GM18502 (cell line): ENCODE results near the gene PUDP.
A peak's percentile ranks its signal among the peaks of the same experiment; 100 is the strongest.

ENCODE experiments used
- ATAC-seq: cut with Tn5 transposase; IDR thresholded peaks from one replicate; pipeline ENCODE4 v1.9.1; 2021; ENCODE audit warnings: mild to moderate bottlenecking; ENCODE audit not compliant: unreplicated experiment, poor library complexity

Gene PUDP

DNA sequence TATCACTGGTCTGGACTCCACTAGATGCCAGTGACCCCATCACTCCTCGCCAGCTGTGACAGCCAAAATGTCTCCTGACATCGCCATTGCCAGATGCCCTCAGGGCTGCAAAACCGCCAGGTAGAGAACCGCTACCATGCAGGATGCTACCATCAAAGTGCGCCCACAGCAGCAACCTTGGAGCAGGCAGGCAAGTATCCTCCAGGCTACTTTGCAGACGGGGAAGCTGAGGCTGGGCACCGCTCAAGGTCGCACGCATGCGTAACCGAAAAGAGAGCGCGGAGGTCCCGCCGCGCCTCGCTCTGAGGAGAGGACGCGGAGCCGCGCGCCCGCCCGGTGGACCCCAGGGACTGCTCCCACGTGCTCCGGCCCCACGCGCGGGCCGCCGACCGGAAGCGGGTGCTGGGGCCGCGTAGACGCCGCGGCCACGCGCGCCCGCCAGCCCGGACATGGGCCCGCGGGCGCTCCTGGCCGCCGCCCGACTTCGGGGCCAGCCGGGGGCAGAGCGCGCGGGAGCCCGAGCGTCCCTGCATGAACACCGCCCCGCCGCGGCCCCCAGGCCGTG is 458 bp downstream of the PUDP start, which contains the start of gene STS:
Gene STS (plus strand): TSS at position 300 of the 565 bp plus-strand sequence. CDS start 105,488 bp downstream, outside the sequence.
- ATAC-seq: peak; percentile 48

DNA sequence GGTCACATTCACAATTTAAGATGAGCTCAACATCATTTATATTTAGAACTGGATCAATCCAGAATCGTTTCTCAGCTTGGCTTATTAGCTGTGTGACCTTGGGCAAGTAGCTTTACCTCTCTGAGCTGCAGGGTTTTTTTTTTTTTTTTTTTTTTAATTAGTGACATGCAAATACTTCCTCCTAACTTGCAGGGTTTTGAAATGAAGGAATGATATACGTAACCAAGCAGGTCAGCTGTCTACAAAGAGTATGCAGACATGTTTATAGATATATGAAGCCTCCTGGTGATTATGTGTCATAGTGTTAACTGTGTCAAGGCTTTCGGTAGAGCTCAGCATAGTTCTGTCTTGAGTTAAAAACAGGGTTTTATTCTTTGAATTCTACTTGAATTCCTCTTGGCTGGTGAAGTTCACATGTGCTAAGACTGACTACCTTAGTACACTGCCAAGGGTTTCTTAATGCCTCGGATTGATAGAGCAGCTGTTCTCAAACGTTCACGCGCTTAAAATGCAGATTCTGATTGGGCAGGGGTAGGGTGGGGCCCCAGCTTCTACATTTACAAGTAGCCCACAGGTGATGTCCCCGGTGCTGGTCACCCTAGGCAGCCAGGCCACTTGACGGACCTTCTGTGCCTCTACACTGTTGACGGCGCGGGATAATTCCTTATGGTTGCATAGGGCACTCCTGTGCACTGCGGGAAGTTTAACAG is 1.1 kb downstream of the PUDP start:
- peak; percentile 15 for ATAC-seq

DNA sequence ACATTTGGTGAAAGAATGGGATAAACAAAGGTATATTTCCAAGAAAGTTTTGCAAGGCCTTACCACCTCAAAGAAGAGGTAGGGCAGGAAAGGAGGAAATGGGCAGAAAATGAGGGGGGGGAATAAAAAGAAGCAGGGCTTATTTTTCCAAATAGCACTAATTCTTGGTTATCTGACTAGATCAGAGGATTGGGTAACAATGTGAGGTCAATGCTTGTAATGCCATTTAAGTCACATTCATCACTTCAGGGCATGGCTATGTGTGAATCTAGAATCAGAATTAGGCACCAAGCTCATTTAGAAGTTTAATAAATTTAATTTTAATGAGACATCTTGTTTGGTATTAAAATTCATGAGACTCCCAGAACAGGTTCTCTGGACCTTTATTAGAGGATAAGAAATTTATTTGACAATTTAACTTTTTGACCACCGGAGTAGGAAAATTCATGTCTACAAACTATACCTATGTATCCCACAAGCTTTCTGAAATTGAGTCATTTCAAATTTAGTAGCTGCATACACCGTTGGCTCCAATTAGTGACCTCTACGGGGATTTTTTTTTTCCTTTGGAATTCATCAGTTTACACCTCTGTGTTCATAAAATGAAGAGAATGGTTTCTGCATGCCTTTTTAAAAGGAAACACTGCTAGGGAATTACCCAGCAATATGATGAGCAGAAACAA is 1.8 kb downstream of the PUDP start:
- no peak for ATAC-seq

- ATAC-seq: no peak
These were observed 2.5 kb downstream of the PUDP start for GRCh38 chrX:7145454-7145853.

GRCh38 chrX:7143941-7144525 is 3.9 kb downstream of the PUDP start:
- no peak for ATAC-seq

GRCh38 chrX:7143076-7143475 is 4.9 kb downstream of the PUDP start:
- no peak for ATAC-seq

- no peak for ATAC-seq
These were observed 8.5 kb downstream of the PUDP start for GRCh38 chrX:7139202-7140081.

GRCh38 chrX:7134981-7135380 is 13.0 kb downstream of the PUDP start:
- ATAC-seq: no peak

DNA sequence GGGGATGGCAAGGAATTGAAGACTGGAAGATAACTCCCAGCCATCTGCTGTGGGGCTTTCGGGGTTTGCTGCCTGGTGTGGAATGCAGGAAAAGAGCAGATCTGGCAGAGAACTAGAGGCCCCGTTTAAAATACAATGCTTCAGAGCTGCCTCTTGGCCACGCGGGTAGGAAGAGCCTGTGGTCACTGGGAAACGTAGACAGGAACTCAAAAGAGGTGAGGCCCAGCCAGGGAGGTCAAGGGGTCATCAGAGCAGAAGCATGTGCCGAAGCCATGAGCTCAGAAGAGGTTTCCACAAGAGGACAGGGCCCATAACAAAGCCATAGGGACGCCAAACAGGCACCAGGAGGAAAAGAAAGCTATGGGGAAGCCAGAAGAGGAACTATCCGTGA is 14.9 kb downstream of the PUDP start:
- ATAC-seq: peak; percentile 5

GRCh38 chrX:7132335-7133049 is 15.5 kb downstream of the PUDP start:
- ATAC-seq: peak; percentile 86

DNA sequence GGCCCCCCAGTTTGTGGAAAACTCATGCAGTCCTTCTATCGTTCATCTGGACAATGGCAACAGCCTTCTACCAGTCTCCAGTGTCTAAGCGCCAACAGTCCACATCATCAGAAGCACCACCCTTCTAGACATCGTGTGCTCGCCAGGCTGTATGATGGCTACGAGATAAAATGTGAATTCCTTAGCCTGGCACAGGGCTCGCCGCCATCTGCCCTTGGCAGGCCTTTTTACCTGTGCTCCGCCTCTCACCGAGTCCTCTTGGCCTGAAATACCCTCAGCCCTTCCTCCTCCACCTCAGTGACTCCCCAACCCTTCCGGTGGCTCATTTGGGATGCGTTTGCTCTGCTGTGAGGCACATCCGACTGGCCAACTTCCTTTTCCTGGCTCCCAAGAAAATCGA is 16.3 kb downstream of the PUDP start:
- ATAC-seq: no peak

DNA sequence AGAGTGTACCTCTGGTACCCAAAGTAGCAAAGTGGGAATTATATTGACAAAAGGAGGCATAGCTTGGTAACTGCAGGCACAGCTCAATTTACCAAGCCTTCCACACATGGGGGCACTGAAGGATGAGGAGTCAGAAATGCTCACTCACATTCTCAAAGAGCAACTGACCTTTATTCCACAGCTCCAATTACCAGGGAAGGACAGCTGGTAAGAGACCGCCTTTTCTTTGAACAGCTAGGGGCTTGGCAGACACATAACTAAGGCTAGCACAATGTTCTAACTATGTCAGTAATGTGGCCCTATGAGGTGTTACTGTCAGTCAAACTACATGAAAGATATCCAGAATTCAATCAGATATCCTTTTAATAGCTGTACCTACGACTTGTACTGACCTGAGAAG is 20.9 kb downstream of the PUDP start:
- ATAC-seq: no peak

GRCh38 chrX:7120878-7121219 is 27.1 kb downstream of the PUDP start:
- ATAC-seq: no peak

DNA sequence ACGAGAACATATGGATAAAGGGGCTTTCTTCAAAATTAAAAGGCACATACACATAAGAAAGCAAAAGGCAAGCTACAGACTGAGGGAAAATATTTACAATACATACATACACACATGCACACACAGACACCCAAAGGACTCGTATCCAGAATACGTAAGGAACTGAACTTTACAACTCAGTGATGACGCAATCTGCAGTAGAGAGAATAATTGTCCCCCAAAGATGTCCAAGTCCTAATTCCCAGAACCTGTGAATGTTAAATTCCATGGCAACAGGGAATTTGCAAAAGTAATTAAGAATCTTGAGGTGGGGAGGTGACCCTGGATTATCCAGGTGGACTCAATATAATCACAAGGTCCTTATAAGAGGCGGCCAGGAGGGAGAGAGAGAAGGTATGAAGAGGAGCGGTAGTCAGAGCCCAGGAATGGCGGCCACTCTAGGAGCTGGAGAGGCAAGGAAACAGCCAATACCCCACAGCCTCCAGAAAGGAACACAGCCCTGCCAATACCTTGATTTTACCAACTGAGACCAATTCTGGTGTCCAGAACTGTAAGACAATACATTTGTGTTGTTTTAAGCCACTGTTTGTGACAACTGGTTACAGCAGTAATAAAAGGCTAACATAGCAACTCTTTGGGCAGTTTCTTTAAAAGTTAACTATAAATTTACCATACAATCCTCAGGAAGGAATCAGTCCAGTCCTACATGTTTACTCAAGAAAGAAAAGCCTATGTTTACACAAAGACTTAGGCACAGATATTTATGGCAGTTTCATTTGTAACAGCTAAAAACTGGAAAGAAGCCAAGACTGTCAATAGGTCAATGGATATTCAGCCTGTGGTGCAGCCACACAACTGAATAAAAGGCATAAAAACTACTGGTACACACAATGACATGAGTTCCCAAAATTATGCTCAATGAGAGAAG is 27.7 kb downstream of the PUDP start:
- ATAC-seq: peak; percentile 27

GRCh38 chrX:7117587-7117986 is 30.4 kb downstream of the PUDP start:
- peak; percentile 59 for ATAC-seq

DNA sequence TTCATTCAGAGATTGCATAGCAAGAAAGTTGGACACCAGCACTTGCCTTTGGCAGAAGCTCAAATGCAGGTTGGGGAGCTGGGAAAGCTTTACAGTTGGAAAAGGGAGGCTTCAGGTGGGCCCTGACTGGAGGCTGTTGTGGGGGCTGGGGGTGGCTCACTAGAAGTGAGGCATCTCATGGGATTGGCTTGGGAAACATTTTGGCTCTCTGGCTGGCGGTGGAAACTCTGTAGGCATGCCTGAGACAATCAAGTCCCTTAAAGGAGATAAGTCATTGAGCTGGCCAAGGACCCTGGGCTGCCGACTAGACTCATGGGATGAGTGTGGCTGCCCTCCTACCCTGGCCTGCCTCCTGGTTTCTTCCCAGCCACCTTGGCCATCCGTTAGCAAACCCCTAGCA is 31.9 kb downstream of the PUDP start:
- ATAC-seq: no peak

DNA sequence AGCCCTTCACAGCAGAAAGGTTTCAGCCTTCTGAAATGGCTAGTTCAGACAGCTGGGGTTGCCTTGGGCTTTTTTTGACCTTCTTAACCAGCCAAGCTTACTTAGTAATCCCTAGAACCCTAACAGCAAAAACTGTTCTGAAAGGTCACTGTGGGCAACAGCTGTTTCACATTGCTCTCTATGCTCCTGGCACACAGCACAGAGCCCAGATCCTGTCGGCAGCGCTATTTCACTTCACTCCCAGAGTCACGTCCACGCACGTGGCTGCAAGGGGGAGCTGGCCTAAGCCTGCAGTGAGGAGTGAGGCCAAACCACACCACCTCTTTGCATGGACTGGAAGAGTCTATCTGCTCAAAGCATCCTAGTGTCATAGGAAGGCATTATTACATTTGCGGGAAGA is 32.4 kb downstream of the PUDP start:
- ATAC-seq: peak; percentile 72

- no peak for ATAC-seq
These were observed 35.9 kb downstream of the PUDP start for GRCh38 chrX:7112071-7112470.

GRCh38 chrX:7111518-7111917 is 36.4 kb downstream of the PUDP start:
- no peak for ATAC-seq
